ENCODE measurements around the gene RANBP9. TPM values are rescaled to one million over a fixed set of nuclear protein-coding genes. Genes with fewer than 3 reads are reported as not detected.

RANBP9 gene
- total and polyA plus RNA-seq, 7 experiments from 2014 or later, result 2.7 to 56.9 (median 47.9) TPM

DNA sequence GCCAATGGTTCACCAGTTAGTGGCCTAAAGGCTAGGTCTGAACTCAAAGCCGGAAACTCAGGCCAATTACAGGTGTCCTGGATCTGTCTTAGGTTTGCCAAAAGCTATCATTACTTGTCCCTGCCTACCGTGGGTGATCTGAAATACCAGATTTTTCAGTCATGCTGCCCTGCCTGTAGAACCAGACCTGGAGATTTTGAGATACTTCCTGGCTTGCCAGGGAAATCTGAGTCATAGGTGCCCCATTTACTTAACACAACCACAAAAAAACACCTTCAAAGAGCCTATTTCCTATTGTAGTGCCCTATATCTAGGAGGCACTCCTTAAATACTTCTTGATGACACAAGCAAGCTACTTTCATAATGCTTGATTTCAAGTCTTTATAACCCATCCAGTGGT, 13.9 kb upstream of the RANBP9 start:
- intact Hi-C loops (cut with micrococcal nuclease), result loop anchor here in 1 of 2 donors (1.0 to 2.0 kb wide), 2 partner anchors 13 to 41 kb away; no protein-coding TSS in a partner anchor
- Histone ChIP-seq H3K4me3 (ENCODE audit: low read length) (no peak overlapping the region), H3K27ac (ENCODE audit: low read depth, low read length) (no peak overlapping the region), H3K9me3 (ENCODE audit: control insufficient read depth in 2 of 3, low read length in 3 of 3) (no peaks in the 10 kb centered on the region), H3K27me3 (ENCODE audit: control insufficient read depth in 2 of 2, insufficient read depth in 2 of 2, low read length in 2 of 2) (no peaks in the 10 kb centered on the region), H3K4me1 (ENCODE audit: control insufficient read depth in 2 of 2, insufficient read depth in 2 of 2, low read length in 2 of 2) (peaks cover 5 to 7% of the 10 kb centered on the region in 2 donors), H3K36me3 (ENCODE audit: control insufficient read depth in 2 of 3, insufficient read depth in 3 of 3, low read length in 3 of 3) (no peaks in the 10 kb centered on the region)
- ChIA-PET POLR2A (interaction anchor here (0.9 to 1.8 kb wide), 3 partner anchors 14 to 37 kb away, joined by 3 to 8 read pairs (median 5); partner anchors contain the start of gene RANBP9), CTCF (interaction anchor here (0.9 kb wide), 1 partner anchor 13 kb away, joined by 3 read pairs; the partner anchor contains the start of gene RANBP9)
- H3K9me3 Mint-ChIP-seq, result no peaks in the 10 kb centered on the region
- no peaks in the 10 kb centered on the region for H3K36me3 Mint-ChIP-seq
- peak overlapping the region in 3 of 10 donors; percentile 24 to 66 (median 54) for H3K4me3 Mint-ChIP-seq
- H3K4me1 Mint-ChIP-seq, result peaks cover 12 to 27% (median 21%) of the 10 kb centered on the region in 7 donors
- DNase-seq, result peak in 1 of 9 donors; percentile 13
- H3K27ac Mint-ChIP-seq, result peak overlapping the region in 3 of 9 donors; percentile 23 to 89 (median 85)
- peaks cover 0 to 2% (median 0%) of the 10 kb centered on the region in 5 donors for H3K27me3 Mint-ChIP-seq
- peak; percentile 53 for ATAC-seq

DNA sequence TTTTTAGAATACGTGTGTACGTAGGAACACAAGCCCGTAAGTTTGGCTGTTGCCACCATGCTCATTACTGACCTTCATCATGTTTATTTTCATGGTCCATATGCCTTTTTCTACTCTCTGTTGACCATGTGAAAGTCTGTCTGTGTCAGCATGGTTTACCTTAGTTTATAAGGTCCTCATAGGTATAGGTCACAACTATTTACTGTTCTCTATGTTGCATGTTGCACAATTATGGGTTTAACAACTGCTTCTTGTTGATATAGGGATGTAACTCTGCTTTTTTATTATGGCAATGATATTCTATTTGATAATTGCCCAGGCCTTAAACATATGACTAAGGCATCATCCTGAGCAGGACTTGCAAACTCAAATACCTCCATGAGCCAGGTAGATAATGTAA, 13.4 kb upstream of the RANBP9 start:
- H3K9me3 Mint-ChIP-seq, result no peaks in the 10 kb centered on the region
- Histone ChIP-seq H3K27ac (ENCODE audit: low read depth, low read length) (no peak overlapping the region), H3K4me1 (ENCODE audit: control insufficient read depth in 2 of 2, insufficient read depth in 2 of 2, low read length in 2 of 2) (peaks cover 5 to 7% of the 10 kb centered on the region in 2 donors), H3K4me3 (ENCODE audit: low read length) (no peak overlapping the region), H3K9me3 (ENCODE audit: control insufficient read depth in 2 of 3, low read length in 3 of 3) (no peaks in the 10 kb centered on the region), H3K36me3 (ENCODE audit: control insufficient read depth in 2 of 3, insufficient read depth in 3 of 3, low read length in 3 of 3) (no peaks in the 10 kb centered on the region), H3K27me3 (ENCODE audit: control insufficient read depth in 2 of 2, insufficient read depth in 2 of 2, low read length in 2 of 2) (no peaks in the 10 kb centered on the region)
- H3K27me3 Mint-ChIP-seq, result peaks cover 0 to 2% (median 0%) of the 10 kb centered on the region in 5 donors
- ATAC-seq (no peak), DNase-seq (no peak)
- CTCF ChIA-PET, result no interaction called here
- peaks cover 12 to 27% (median 21%) of the 10 kb centered on the region in 7 donors for H3K4me1 Mint-ChIP-seq
- H3K4me3 Mint-ChIP-seq, result peak overlapping the region in 1 of 10 donors; percentile 26
- intact Hi-C loops (cut with micrococcal nuclease), result loop anchor here in 1 of 2 donors (1.0 to 2.0 kb wide), 2 partner anchors 13 to 42 kb away; no protein-coding TSS in a partner anchor
- POLR2A ChIA-PET, result interaction anchor here (0.9 to 1.8 kb wide), 3 partner anchors 13 to 38 kb away, joined by 3 to 8 read pairs (median 5); partner anchors contain the start of gene RANBP9
- no peaks in the 10 kb centered on the region for H3K36me3 Mint-ChIP-seq
- peak overlapping the region in 2 of 9 donors; percentile 85 to 89 for H3K27ac Mint-ChIP-seq

DNA sequence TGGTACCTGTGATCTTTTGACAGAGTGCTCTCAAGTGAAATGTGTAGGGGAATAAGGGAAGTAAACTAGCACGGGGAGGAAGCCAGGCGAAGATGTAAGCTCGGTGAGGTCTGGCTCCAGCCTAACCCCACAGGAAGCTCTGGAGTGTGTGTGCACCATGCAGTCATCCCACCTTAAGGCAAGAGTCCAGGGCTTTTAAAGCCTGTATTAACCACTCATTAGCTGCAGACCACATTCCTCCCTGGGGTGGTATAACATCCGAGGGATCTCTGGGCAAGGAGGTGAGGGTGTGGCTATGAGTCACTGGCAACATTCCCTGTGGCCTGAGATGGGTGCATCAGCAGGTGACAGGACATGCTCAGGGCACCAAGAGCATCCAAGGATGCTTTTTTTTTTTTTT, 12.5 kb upstream of the RANBP9 start:
- peak; percentile 20 for ATAC-seq
- H3K36me3 ChIP-seq (ENCODE audit: control insufficient read depth in 2 of 3, insufficient read depth in 3 of 3, low read length in 3 of 3), result no peaks in the 10 kb centered on the region
- ChIA-PET POLR2A (interaction anchor here (1.6 to 2.0 kb wide), 2 partner anchors 13 to 109 kb away, joined by 5 to 11 read pairs; partner anchors contain the start of genes NOL7 and RANBP9), CTCF (interaction anchor here (0.6 to 0.9 kb wide), 2 partner anchors 13 to 53 kb away, joined by 4 read pairs; partner anchors contain the start of gene RANBP9)
- H3K9me3 ChIP-seq (ENCODE audit: control insufficient read depth in 2 of 3, low read length in 3 of 3), result no peaks in the 10 kb centered on the region
- Mint-ChIP-seq H3K9me3 (no peaks in the 10 kb centered on the region), H3K36me3 (no peaks in the 10 kb centered on the region), H3K4me3 (peak overlapping the region in 1 of 10 donors; percentile 12), H3K27me3 (peaks cover 0 to 2% (median 0%) of the 10 kb centered on the region in 5 donors), H3K27ac (peak overlapping the region in 2 of 9 donors; percentile 51 to 74), H3K4me1 (peaks cover 12 to 27% (median 21%) of the 10 kb centered on the region in 7 donors)
- DNase-seq, result no peak
- H3K27ac ChIP-seq (ENCODE audit: low read depth, low read length), result no peak overlapping the region
- peaks cover 5 to 7% of the 10 kb centered on the region in 2 donors for H3K4me1 ChIP-seq (ENCODE audit: control insufficient read depth in 2 of 2, insufficient read depth in 2 of 2, low read length in 2 of 2)
- intact Hi-C loops (cut with micrococcal nuclease), result loop anchor here in 1 of 2 donors (2.0 kb wide), 1 partner anchor 43 kb away; no protein-coding TSS in a partner anchor
- no peak overlapping the region for H3K4me3 ChIP-seq (ENCODE audit: low read length)
- H3K27me3 ChIP-seq (ENCODE audit: control insufficient read depth in 2 of 2, insufficient read depth in 2 of 2, low read length in 2 of 2), result no peaks in the 10 kb centered on the region

DNA sequence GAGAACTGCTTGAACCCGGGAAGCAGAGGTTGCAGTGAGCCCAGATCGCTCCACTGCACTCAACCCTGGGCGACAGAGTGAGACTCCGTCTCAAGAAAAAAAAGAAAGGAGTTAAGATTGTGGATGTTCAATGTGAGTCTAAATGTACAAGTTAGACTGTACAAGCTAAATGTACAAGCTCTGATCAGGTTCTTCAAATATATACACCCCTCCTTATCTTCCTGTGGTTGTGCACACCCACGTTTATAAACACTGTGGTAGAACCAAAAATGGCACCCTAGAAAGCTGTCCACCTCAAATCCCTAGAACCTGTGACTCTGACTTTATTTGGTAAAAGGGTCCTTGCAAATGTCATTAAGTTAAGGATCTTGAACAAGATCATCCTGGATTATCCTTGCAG, 11.2 kb upstream of the RANBP9 start:
- ATAC-seq (no peak), DNase-seq (no peak)
- peaks cover 0 to 5% (median 0%) of the 10 kb centered on the region in 11 donors for H3K9me3 Mint-ChIP-seq
- H3K27me3 ChIP-seq (ENCODE audit: control insufficient read depth in 2 of 2, insufficient read depth in 2 of 2, low read length in 2 of 2), result no peaks in the 10 kb centered on the region
- intact Hi-C loops (cut with micrococcal nuclease), result no loop called here
- no peak overlapping the region for H3K27ac ChIP-seq (ENCODE audit: low read depth, low read length)
- peaks cover 16 to 34% (median 21%) of the 10 kb centered on the region in 7 donors for H3K4me1 Mint-ChIP-seq
- peaks cover 5 to 7% of the 10 kb centered on the region in 2 donors for H3K4me1 ChIP-seq (ENCODE audit: control insufficient read depth in 2 of 2, insufficient read depth in 2 of 2, low read length in 2 of 2)
- CTCF ChIA-PET, result no interaction called here
- POLR2A ChIA-PET, result interaction anchor here (0.6 to 2.0 kb wide), 3 partner anchors 11 to 108 kb away, joined by 3 to 11 read pairs (median 5); partner anchors contain the start of genes NOL7 and RANBP9
- no peaks in the 10 kb centered on the region for H3K9me3 ChIP-seq (ENCODE audit: control insufficient read depth in 2 of 3, low read length in 3 of 3)
- peaks cover 0 to 4% (median 0%) of the 10 kb centered on the region in 5 donors for H3K36me3 Mint-ChIP-seq
- H3K27me3 Mint-ChIP-seq, result peaks cover 0 to 2% (median 0%) of the 10 kb centered on the region in 5 donors
- H3K4me3 Mint-ChIP-seq, result no peak overlapping the region
- H3K27ac Mint-ChIP-seq, result peak overlapping the region in 1 of 9 donors; percentile 51
- H3K36me3 ChIP-seq (ENCODE audit: control insufficient read depth in 2 of 3, insufficient read depth in 3 of 3, low read length in 3 of 3), result no peaks in the 10 kb centered on the region
- H3K4me3 ChIP-seq (ENCODE audit: low read length), result no peak overlapping the region

DNA sequence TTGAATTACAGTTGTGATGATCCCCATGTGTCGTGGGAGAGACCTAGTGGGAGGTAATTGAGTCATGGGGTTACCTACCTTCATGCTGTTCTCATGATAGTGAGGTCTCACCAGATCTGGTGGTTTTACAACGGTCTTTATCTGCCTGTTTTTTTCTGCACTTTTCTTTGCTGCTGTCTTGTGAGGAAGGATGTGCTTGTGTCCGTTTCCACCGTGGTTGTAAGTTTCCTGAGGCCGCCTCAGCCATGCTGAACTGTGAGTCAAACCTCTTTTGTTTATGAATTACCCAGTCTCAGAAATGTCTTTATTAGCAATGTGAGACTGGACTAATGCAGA, 6.5 kb upstream of the RANBP9 start:
- no peak overlapping the region for H3K4me3 Mint-ChIP-seq
- no peaks in the 10 kb centered on the region for H3K27me3 Mint-ChIP-seq
- ChIA-PET CTCF (no interaction called here), POLR2A (no interaction called here)
- ATAC-seq, result no peak
- H3K4me3 ChIP-seq (ENCODE audit: low read length), result no peak overlapping the region
- no peaks in the 10 kb centered on the region for H3K27me3 ChIP-seq (ENCODE audit: control insufficient read depth in 2 of 2, insufficient read depth in 2 of 2, low read length in 2 of 2)
- H3K27ac Mint-ChIP-seq, result peak overlapping the region in 1 of 9 donors; percentile 45
- peaks cover 0 to 12% (median 0%) of the 10 kb centered on the region in 5 donors for H3K36me3 Mint-ChIP-seq
- H3K9me3 ChIP-seq (ENCODE audit: control insufficient read depth in 2 of 3, low read length in 3 of 3), result no peaks in the 10 kb centered on the region
- no peak overlapping the region for H3K27ac ChIP-seq (ENCODE audit: low read depth, low read length)
- intact Hi-C loops (cut with micrococcal nuclease), result no loop called here
- no peaks in the 10 kb centered on the region for H3K36me3 ChIP-seq (ENCODE audit: control insufficient read depth in 2 of 3, insufficient read depth in 3 of 3, low read length in 3 of 3)
- H3K4me1 Mint-ChIP-seq, result peaks cover 4 to 27% (median 18%) of the 10 kb centered on the region in 7 donors
- H3K9me3 Mint-ChIP-seq, result peaks cover 0 to 15% (median 0%) of the 10 kb centered on the region in 11 donors
- no peak for DNase-seq
- peaks cover 0 to 5% of the 10 kb centered on the region in 2 donors for H3K4me1 ChIP-seq (ENCODE audit: control insufficient read depth in 2 of 2, insufficient read depth in 2 of 2, low read length in 2 of 2)

DNA sequence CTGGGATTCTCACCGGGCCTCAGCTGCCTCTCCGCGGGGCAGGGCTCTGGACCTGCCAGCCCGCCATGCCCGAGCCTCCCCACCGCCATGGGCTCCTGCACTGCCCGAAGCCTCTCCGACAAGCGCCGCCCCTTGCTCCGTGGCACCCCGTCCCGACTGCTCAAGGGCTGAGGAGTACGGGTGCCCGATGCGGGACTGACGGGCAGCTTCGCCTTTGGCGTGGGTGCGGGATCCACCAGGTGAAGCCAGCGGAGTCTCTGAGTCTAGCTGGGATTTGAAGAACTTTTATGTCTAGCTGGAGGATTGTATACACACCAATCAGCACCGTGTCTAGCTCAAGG, 5.3 kb upstream of the RANBP9 start:
- POLR2A ChIA-PET, result no interaction called here
- H3K36me3 ChIP-seq (ENCODE audit: control insufficient read depth in 2 of 3, insufficient read depth in 3 of 3, low read length in 3 of 3), result no peaks in the 10 kb centered on the region
- H3K9me3 ChIP-seq (ENCODE audit: control insufficient read depth in 2 of 3, low read length in 3 of 3), result no peaks in the 10 kb centered on the region
- Mint-ChIP-seq H3K27ac (no peak overlapping the region), H3K4me3 (no peak overlapping the region), H3K27me3 (no peaks in the 10 kb centered on the region), H3K36me3 (peaks cover 0 to 12% (median 0%) of the 10 kb centered on the region in 5 donors), H3K9me3 (peaks cover 0 to 15% (median 0%) of the 10 kb centered on the region in 11 donors), H3K4me1 (peaks cover 4 to 33% (median 22%) of the 10 kb centered on the region in 7 donors)
- H3K4me1 ChIP-seq (ENCODE audit: control insufficient read depth in 2 of 2, insufficient read depth in 2 of 2, low read length in 2 of 2), result peaks cover 6 to 9% of the 10 kb centered on the region in 2 donors
- CTCF ChIA-PET, result interaction anchor here (0.9 kb wide), 1 partner anchor 142 kb away, joined by 3 read pairs; no protein-coding TSS in a partner anchor
- intact Hi-C loops (cut with micrococcal nuclease), result no loop called here
- H3K27me3 ChIP-seq (ENCODE audit: control insufficient read depth in 2 of 2, insufficient read depth in 2 of 2, low read length in 2 of 2), result no peaks in the 10 kb centered on the region
- ATAC-seq (no peak), DNase-seq (no peak)
- no peak overlapping the region for H3K27ac ChIP-seq (ENCODE audit: low read depth, low read length)
- no peak overlapping the region for H3K4me3 ChIP-seq (ENCODE audit: low read length)
